K562 (cell line): ENCODE results near the gene BMP6. TPM values are rescaled to one million over a fixed set of nuclear protein-coding genes. Genes with fewer than 3 reads are reported as not detected.

ENCODE experiments used
- DDX20 ChIP-seq: fragments of 450-650 bp; IDR thresholded peaks from 2 replicates; pipeline ENCODE4 v1.6.1; 2016; ENCODE audit warnings: missing genetic modification characterization, low read depth, mild to moderate bottlenecking, missing compliant biosample characterization, moderate library complexity
- ETV5 ChIP-seq: sonication (generic); formaldehyde crosslinking; IDR thresholded peaks from 2 replicates; pipeline ENCODE4 v1.4.0; 2020; ENCODE audit warnings: low read depth, mild to moderate bottlenecking, missing genetic modification reagents
- HNRNPL ChIP-seq: fragments of 200-400 bp; formaldehyde crosslinking; IDR thresholded peaks from 2 replicates; pipeline ENCODE4 v1.6.1; 2017; ENCODE audit warnings: low read depth, mild to moderate bottlenecking, low read length
- HSF4 ChIP-seq: fragments of 250-450 bp; sonication (Bioruptor Pico); IDR thresholded peaks from 2 replicates; pipeline ENCODE4 v2.1.2; 2022; ENCODE audit warnings: mild to moderate bottlenecking, moderate library complexity, borderline replicate concordance
- JUN ChIP-seq, 2 experiments: sonication (generic) in 1 of 2; formaldehyde crosslinking in 1 of 2; IDR thresholded peaks; 2 replicates each; pipeline versions ENCODE4 v1.6.1 to v1.8.0; 2012 to 2022; ENCODE audit warnings: borderline replicate concordance in 2 of 2, mild to moderate bottlenecking in 2 of 2, improper control_type of control experiment in 1 of 2, low read depth in 1 of 2, low read length in 1 of 2, missing genetic modification reagents in 1 of 2
- NONO ChIP-seq, 2 experiments: fragments of 200-400 bp in 1 of 2; fragments of 450-650 bp in 1 of 2; formaldehyde crosslinking in 1 of 2; IDR thresholded peaks; 2 replicates each; pipeline ENCODE4 v1.6.1; 2017; ENCODE audit warnings: low read depth in 2 of 2, mild to moderate bottlenecking in 2 of 2, moderate library complexity in 2 of 2, low read length in 1 of 2
- RAD21 ChIP-seq, 2 experiments: fragments of 250-450 bp in 1 of 2; fragments of 450-650 bp in 1 of 2; sonication (Bioruptor Pico) in 1 of 2; formaldehyde crosslinking in 1 of 2; IDR thresholded peaks in 1 of 2; conservative IDR thresholded peaks in 1 of 2; 2 replicates each; pipeline versions ENCODE4 v1.4.0 to v1.8.0; 2020 to 2022; ENCODE audit warnings: mild to moderate bottlenecking in 2 of 2, moderate library complexity in 1 of 2
- RBBP5 ChIP-seq: fragments of 200-600 bp; sonication (generic); IDR thresholded peaks from 2 replicates; pipeline ENCODE4 v1.6.1; 2012; ENCODE audit warnings: borderline replicate concordance, mild to moderate bottlenecking, low read length, control low read depth, inconsistent platforms; ENCODE audit not compliant: insufficient read depth, poor library complexity, severe bottlenecking
- SRSF1 ChIP-seq: fragments of 200-400 bp; formaldehyde crosslinking; IDR thresholded peaks from 2 replicates; pipeline ENCODE4 v1.6.1; 2017; ENCODE audit warnings: mild to moderate bottlenecking, low read depth, low read length, moderate library complexity
- STAT5A ChIP-seq: IDR thresholded peaks from 2 replicates; pipeline ENCODE4 v1.6.1; 2012; ENCODE audit warnings: low read length, inconsistent platforms, borderline replicate concordance
- TAL1 ChIP-seq: fragments of 450-650 bp; IDR thresholded peaks from 2 replicates; pipeline ENCODE4 v1.6.1; 2016; ENCODE audit warnings: mild to moderate bottlenecking
- TEAD2 ChIP-seq: fragments of 450-650 bp; IDR thresholded peaks from 2 replicates; pipeline ENCODE4 v1.6.1; 2016; ENCODE audit warnings: missing genetic modification characterization, control low read depth, missing compliant biosample characterization
- ZFP36 ChIP-seq: fragments of 150-350 bp; IDR thresholded peaks from 2 replicates; pipeline ENCODE4 v1.6.1; 2018; ENCODE audit warnings: low read length, low read depth; ENCODE audit not compliant: partially characterized antibody
- ZNF354B ChIP-seq: fragments of 250-450 bp; sonication (Bioruptor Pico); IDR thresholded peaks from 2 replicates; pipeline ENCODE4 v1.4.0; 2020
- ZNF644 ChIP-seq: fragments of 200-800 bp; sonication (Bioruptor generic); IDR thresholded peaks from 2 replicates; pipeline ENCODE4 v1.6.1; 2016; ENCODE audit warnings: low read depth, missing genetic modification characterization, missing compliant biosample characterization
- polyA plus RNA-seq, 8 experiments: library from polyadenylated mRNA; depleted of rRNA in 4 of 8; stranded (reverse) in 5 of 8; unstranded in 3 of 8; fragments of >200 nt; fragmentation: Nextera tagmentation in 2 of 8; fragmentation: Illumina TruSeq in 1 of 8; extraction: Ambion mirVana in 2 of 8; extraction: Trizol in 1 of 8; gene quantifications; 2 replicates each; pipeline versions ENCODE4 v1.2.1 to v1.2.3, GENCODE V29; 2011 to 2014; ENCODE audit warnings: inconsistent platforms in 1 of 8, missing spikeins in 1 of 8
- total RNA-seq, 7 experiments: library from RNA; depleted of rRNA in 6 of 7; stranded (reverse); fragments of >200 nt in 6 of 7; fragmentation: Illumina TruSeq in 2 of 7; extraction: Trizol in 2 of 7; gene quantifications; 2 replicates each; pipeline versions ENCODE4 v1.2.1 to v1.2.3, GENCODE V29; 2011 to 2021; ENCODE audit warnings: low replicate concordance in 1 of 7
- TF ChIP-seq, protein P1 (sequence below): IDR thresholded peaks from 2 replicates; pipeline ENCODE4 v1.6.1; 2011; ENCODE audit warnings: borderline replicate concordance, low read depth, mild to moderate bottlenecking, moderate library complexity, low read length; ENCODE audit not compliant: insufficient read depth, poor library complexity, severe bottlenecking
- TF ChIP-seq, protein P2 (sequence below): sonication (generic); formaldehyde crosslinking; IDR thresholded peaks from 2 replicates; pipeline ENCODE4 v1.8.0; 2022; ENCODE audit warnings: missing genetic modification reagents, mild to moderate bottlenecking, moderate library complexity, borderline replicate concordance
- TF ChIP-seq, protein P3 (sequence below): fragments of 250-450 bp; sonication (Bioruptor Pico); IDR thresholded peaks from 2 replicates; pipeline ENCODE4 v1.6.1; 2021; ENCODE audit warnings: mild to moderate bottlenecking
- TF ChIP-seq, protein P4 (sequence below): fragments of 250-450 bp; sonication (Bioruptor Pico); IDR thresholded peaks from 2 replicates; pipeline ENCODE4 v1.5.0; 2021; ENCODE audit warnings: mild to moderate bottlenecking, moderate library complexity

Gene BMP6
- total and polyA plus RNA-seq, 9 of the 15 experiments (the other 6 are each of a cell fraction or from before 2014, with no cell fraction given), result 0.01 to 0.13 (median 0.06) TPM; not detected in 3

- TF ChIP-seq RAD21 (CRISPR knock-in tag; conservative IDR thresholded peaks at IDR 0.05 in 1 of 2, IDR thresholded peaks at IDR 0.05 in 1 of 2) (peak; percentile 63 to 73), ZNF644 (tag) (no peak), ZNF354B (CRISPR knock-in tag) (no peak), JUN (IDR thresholded peaks at IDR 0.05; ENCODE audit: borderline replicate concordance, low read depth, low read length) (0 out of 2 replicates have a peak, but pooled peaks have one; percentile 7), JUN (CRISPR knock-in tag; IDR thresholded peaks at IDR 0.05; ENCODE audit: borderline replicate concordance) (no peak), STAT5A (no peak), DDX20 (tag) (no peak), HSF4 (CRISPR knock-in tag) (no peak), TAL1 (no peak), NONO (IDR thresholded peaks at IDR 0.05; ENCODE audit: low read depth in 2 of 2, low read length in 1 of 2) (no peak), ZFP36 (peak; percentile 1), TEAD2 (peak; percentile 70; the same call in 1 of the 2 replicates), HNRNPL (no peak), ETV5 (CRISPR knock-in tag) (0 out of 2 replicates have a peak, but pooled peaks have one; percentile 12), RBBP5 (no peak), SRSF1 (no peak)
- TF ChIP-seq, protein P1, sequence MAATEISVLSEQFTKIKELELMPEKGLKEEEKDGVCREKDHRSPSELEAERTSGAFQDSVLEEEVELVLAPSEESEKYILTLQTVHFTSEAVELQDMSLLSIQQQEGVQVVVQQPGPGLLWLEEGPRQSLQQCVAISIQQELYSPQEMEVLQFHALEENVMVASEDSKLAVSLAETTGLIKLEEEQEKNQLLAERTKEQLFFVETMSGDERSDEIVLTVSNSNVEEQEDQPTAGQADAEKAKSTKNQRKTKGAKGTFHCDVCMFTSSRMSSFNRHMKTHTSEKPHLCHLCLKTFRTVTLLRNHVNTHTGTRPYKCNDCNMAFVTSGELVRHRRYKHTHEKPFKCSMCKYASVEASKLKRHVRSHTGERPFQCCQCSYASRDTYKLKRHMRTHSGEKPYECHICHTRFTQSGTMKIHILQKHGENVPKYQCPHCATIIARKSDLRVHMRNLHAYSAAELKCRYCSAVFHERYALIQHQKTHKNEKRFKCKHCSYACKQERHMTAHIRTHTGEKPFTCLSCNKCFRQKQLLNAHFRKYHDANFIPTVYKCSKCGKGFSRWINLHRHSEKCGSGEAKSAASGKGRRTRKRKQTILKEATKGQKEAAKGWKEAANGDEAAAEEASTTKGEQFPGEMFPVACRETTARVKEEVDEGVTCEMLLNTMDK, result no peak
- TF ChIP-seq, protein P2, sequence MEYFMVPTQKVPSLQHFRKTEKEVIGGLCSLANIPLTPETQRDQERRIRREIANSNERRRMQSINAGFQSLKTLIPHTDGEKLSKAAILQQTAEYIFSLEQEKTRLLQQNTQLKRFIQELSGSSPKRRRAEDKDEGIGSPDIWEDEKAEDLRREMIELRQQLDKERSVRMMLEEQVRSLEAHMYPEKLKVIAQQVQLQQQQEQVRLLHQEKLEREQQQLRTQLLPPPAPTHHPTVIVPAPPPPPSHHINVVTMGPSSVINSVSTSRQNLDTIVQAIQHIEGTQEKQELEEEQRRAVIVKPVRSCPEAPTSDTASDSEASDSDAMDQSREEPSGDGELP (CRISPR knock-in tag), result no peak
- TF ChIP-seq, protein P3, sequence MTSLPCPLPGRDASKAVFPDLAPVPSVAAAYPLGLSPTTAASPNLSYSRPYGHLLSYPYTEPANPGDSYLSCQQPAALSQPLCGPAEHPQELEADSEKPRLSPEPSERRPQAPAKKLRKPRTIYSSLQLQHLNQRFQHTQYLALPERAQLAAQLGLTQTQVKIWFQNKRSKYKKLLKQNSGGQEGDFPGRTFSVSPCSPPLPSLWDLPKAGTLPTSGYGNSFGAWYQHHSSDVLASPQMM (CRISPR knock-in tag), result no peak
- TF ChIP-seq, protein P4, sequence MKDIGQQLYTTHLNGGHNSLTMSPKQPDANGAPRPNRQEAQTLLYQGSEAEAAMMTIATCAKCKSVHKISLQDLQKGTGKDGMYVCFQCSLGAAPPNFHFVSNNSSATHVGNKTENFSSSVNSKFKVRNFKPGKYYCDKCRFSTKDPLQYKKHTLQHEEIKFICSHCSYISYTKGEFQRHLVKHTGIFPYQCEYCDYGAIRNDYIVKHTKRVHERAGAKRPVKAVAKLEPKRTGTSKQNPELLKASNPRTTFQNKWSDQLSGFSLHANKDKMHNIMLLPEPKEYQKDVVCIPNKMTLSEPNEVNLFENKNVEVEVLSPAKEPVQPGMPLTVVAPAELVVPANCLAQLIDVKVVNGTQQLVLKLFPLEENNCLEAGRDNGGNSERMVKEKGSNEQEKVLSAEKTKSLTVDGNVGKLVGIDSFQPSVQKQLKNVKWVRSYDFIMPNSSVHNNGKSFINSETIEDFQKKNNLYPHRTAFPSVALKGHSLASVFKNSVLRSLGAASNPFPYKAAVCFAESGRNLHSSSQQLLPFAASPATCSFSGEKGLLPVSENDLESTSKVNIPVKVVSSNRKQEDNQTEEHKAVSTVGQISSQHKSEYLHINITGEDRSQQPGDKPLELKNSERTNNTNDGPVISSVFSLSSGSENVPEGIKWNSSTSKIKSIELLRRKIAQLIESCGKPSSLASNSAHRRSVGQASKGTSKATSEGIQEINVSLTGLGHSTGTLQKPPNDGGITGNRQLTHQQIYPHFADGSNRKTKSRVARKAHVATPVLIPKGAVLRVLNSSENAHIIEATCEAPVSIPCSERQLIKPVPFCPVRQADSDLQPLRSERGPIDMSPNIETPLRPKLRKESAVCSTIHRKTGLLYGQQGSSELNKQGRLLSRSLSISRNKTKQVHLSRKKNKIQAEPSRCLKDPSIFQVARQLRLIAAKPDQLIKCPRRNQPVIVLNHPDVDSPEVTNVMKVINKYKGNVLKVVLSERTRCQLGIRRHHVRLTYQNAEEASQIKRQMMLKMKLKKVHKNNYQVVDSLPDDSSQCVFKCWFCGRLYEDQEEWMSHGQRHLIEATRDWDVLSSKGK (CRISPR knock-in tag), result no peak
Observed at GRCh38 chr6:7723041-7723447, 2.9 kb upstream of the BMP6 start (continued).
